Neural progenitor cell (in vitro differentiated cells): Measurements from ENCODE around the gene RHOD. TPM values are rescaled to one million over a fixed set of nuclear protein-coding genes. Genes with fewer than 3 reads are reported as not detected.
A peak's percentile ranks its signal among the peaks of the same experiment; 100 is the strongest.

Source experiments
- DNase-seq: peaks from one replicate; pipeline ENCODE4 v3.0.0-alpha.2; 2016; ENCODE audit warnings: low spot score
- H2AFZ ChIP-seq: fragments of 200-600 bp; sonication (generic); replicated peaks from 2 replicates; pipeline ENCODE4 v1.6.1; 2016; ENCODE audit warnings: antibody characterized with exemption
- H3F3A ChIP-seq: fragments of 200-600 bp; sonication (generic); 2 replicates; pipeline ENCODE4 v1.6.1; 2016; ENCODE audit warnings: antibody characterized with exemption, low read depth
- H3K27ac ChIP-seq: fragments of 200-600 bp; sonication (generic); 2 replicates; pipeline ENCODE4 v1.5.1; 2016; ENCODE audit warnings: mild to moderate bottlenecking
- H3K27me3 ChIP-seq: fragments of 200-600 bp; sonication (generic); 2 replicates; pipeline ENCODE4 v1.6.1; 2016; ENCODE audit warnings: mild to moderate bottlenecking, moderate library complexity
- H3K36me3 ChIP-seq: fragments of 200-600 bp; sonication (generic); 2 replicates; pipeline ENCODE4 v1.5.1; 2016
- H3K4me1 ChIP-seq: fragments of 200-600 bp; sonication (generic); 2 replicates; pipeline ENCODE4 v1.6.1; 2016; ENCODE audit warnings: mixed run types
- H3K4me2 ChIP-seq: fragments of 200-600 bp; sonication (generic); 2 replicates; pipeline ENCODE4 v1.6.1; 2016
- H3K4me3 ChIP-seq: fragments of 200-600 bp; sonication (generic); 2 replicates; pipeline ENCODE4 v1.5.1; 2016
- H3K79me2 ChIP-seq: fragments of 200-600 bp; sonication (generic); 2 replicates; pipeline ENCODE4 v1.6.1; 2016; ENCODE audit warnings: low read depth
- H3K9ac ChIP-seq: fragments of 200-600 bp; sonication (generic); 2 replicates; pipeline ENCODE4 v1.6.1; 2016
- H3K9me3 ChIP-seq: fragments of 200-600 bp; sonication (generic); 2 replicates; pipeline ENCODE4 v1.5.1; 2016; ENCODE audit warnings: low read depth
- H4K20me1 ChIP-seq: fragments of 200-600 bp; sonication (generic); 2 replicates; pipeline ENCODE4 v1.6.1; 2016; ENCODE audit warnings: low read depth
- H3K27ac Mint-ChIP-seq: 3 replicates; pipeline ENCODE4 v1.8.0; 2021; ENCODE audit warnings: mixed read lengths
- H3K27me3 Mint-ChIP-seq: 2 replicates; pipeline ENCODE4 v1.8.0; 2022; ENCODE audit warnings: low read depth, mild to moderate bottlenecking, inconsistent platforms, moderate library complexity, mixed read lengths; ENCODE audit not compliant: insufficient read depth
- H3K36me3 Mint-ChIP-seq: 3 replicates; pipeline ENCODE4 v1.8.0; 2021; ENCODE audit warnings: mixed read lengths
- H3K4me1 Mint-ChIP-seq: 3 replicates; pipeline ENCODE4 v1.8.0; 2021; ENCODE audit warnings: mixed read lengths
- H3K4me3 Mint-ChIP-seq: 3 replicates; pipeline ENCODE4 v1.8.0; 2021; ENCODE audit warnings: mild to moderate bottlenecking, moderate library complexity, mixed read lengths
- H3K9me3 Mint-ChIP-seq: 3 replicates; pipeline ENCODE4 v1.8.0; 2020; ENCODE audit warnings: mixed read lengths
- EZH2 ChIP-seq: fragments of 200-600 bp; sonication (generic); IDR thresholded peaks from 2 replicates; pipeline ENCODE4 v1.6.1; 2017; ENCODE audit warnings: antibody characterized with exemption, mild to moderate bottlenecking, moderate library complexity
- EZH2phosphoT487 ChIP-seq: fragments of 200-600 bp; sonication (generic); IDR thresholded peaks from 2 replicates; pipeline ENCODE4 v1.6.1; 2017; ENCODE audit warnings: antibody characterized with exemption
- total RNA-seq: library from RNA; depleted of rRNA; stranded (reverse); fragments of >200 nt; gene quantifications from 2 replicates; pipeline ENCODE4 v1.2.3, GENCODE V29; 2015; ENCODE audit warnings: low replicate concordance
- TF ChIP-seq, protein P1 (sequence below): fragments of 200-600 bp; sonication (generic); IDR thresholded peaks from 2 replicates; pipeline ENCODE4 v1.5.1; 2017; ENCODE audit warnings: antibody characterized with exemption, mild to moderate bottlenecking

The RHOD gene
- total RNA-seq, 1 donor from 2014 or later = 6.6 TPM

DNA sequence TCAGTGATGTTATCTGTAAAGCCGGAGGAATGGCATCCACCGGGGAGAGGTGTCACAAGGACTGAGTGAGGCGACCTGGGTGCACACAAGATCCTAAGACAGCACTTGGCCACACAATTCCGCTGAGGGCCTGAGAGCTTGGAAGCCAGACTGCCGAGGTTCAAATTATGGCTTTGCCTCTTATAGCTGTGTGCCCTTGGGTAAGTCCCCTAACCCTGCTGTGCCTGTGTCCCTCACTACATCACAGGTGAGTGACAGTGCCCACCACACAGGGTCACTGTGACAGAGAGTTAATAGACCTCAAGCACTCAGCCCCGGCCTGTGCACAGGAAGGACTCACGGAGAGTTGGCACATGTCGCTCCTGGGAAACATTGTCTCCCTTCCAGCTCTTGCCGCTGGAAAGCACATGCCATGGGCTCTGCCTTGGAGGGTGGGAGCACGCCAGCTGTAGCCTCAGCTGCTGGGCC, 592 bp downstream of the RHOD start:
- Histone ChIP-seq H3K4me1 (peaks cover 12% of the 10 kb centered on the region), H3K36me3 (no peaks in the 10 kb centered on the region), H3K27ac (no peak overlapping the region), H3K79me2 (no peaks in the 10 kb centered on the region), H3K27me3 (peaks cover 23% of the 10 kb centered on the region), H3K4me3 (peak overlapping the region; percentile 56), H3F3A (peaks cover 26% of the 10 kb centered on the region), H2AFZ (peak overlapping the region; percentile 94), H3K9me3 (no peaks in the 10 kb centered on the region), H3K4me2 (peak overlapping the region; percentile 90), H4K20me1 (no peaks in the 10 kb centered on the region), H3K9ac (no peak overlapping the region)
- H3K27ac Mint-ChIP-seq = no peak overlapping the region
- TF ChIP-seq EZH2phosphoT487 (no peak), EZH2 (no peak)
- TF ChIP-seq, protein P1, sequence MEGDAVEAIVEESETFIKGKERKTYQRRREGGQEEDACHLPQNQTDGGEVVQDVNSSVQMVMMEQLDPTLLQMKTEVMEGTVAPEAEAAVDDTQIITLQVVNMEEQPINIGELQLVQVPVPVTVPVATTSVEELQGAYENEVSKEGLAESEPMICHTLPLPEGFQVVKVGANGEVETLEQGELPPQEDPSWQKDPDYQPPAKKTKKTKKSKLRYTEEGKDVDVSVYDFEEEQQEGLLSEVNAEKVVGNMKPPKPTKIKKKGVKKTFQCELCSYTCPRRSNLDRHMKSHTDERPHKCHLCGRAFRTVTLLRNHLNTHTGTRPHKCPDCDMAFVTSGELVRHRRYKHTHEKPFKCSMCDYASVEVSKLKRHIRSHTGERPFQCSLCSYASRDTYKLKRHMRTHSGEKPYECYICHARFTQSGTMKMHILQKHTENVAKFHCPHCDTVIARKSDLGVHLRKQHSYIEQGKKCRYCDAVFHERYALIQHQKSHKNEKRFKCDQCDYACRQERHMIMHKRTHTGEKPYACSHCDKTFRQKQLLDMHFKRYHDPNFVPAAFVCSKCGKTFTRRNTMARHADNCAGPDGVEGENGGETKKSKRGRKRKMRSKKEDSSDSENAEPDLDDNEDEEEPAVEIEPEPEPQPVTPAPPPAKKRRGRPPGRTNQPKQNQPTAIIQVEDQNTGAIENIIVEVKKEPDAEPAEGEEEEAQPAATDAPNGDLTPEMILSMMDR = no peak
- no peaks in the 10 kb centered on the region for H3K9me3 Mint-ChIP-seq
- no peaks in the 10 kb centered on the region for H3K36me3 Mint-ChIP-seq
- no peak for DNase-seq
- H3K27me3 Mint-ChIP-seq = peaks cover 2% of the 10 kb centered on the region
- H3K4me1 Mint-ChIP-seq = peaks cover 26% of the 10 kb centered on the region
- H3K4me3 Mint-ChIP-seq = no peak overlapping the region

DNA sequence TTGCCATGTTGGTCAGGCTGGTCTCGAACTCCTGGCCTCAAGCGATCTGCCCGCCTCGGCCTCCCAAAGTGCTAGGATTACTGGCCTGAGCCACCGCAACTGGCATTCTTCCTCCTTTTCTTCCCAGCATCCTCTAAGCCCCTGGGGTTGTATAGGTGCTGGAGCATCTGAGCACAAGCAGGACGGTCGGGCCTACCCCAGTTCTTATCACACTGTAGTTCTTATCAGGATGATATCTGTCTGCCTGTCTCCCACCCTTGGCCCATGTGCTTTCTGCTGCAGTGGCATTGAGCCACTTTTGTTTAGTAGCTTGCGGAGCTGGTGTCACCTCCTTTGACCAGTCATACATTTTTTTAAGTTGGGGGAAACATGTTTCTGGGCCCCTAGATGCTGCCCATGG, 1.9 kb downstream of the RHOD start:
- Histone ChIP-seq H3K9ac (no peak overlapping the region), H3K27me3 (peaks cover 23% of the 10 kb centered on the region), H3K9me3 (no peaks in the 10 kb centered on the region), H3K4me1 (peaks cover 12% of the 10 kb centered on the region), H3K36me3 (no peaks in the 10 kb centered on the region), H3K4me3 (no peak overlapping the region), H3F3A (peaks cover 23% of the 10 kb centered on the region), H4K20me1 (no peaks in the 10 kb centered on the region), H3K79me2 (no peaks in the 10 kb centered on the region), H2AFZ (no peak overlapping the region), H3K4me2 (no peak overlapping the region), H3K27ac (no peak overlapping the region)
- no peak overlapping the region for H3K27ac Mint-ChIP-seq
- H3K4me1 Mint-ChIP-seq = peaks cover 26% of the 10 kb centered on the region
- DNase-seq = no peak
- no peak overlapping the region for H3K4me3 Mint-ChIP-seq
- no peaks in the 10 kb centered on the region for H3K36me3 Mint-ChIP-seq
- peaks cover 2% of the 10 kb centered on the region for H3K27me3 Mint-ChIP-seq
- H3K9me3 Mint-ChIP-seq = no peaks in the 10 kb centered on the region
- TF ChIP-seq, protein P1 = no peak
- TF ChIP-seq EZH2 (no peak), EZH2phosphoT487 (no peak)

DNA sequence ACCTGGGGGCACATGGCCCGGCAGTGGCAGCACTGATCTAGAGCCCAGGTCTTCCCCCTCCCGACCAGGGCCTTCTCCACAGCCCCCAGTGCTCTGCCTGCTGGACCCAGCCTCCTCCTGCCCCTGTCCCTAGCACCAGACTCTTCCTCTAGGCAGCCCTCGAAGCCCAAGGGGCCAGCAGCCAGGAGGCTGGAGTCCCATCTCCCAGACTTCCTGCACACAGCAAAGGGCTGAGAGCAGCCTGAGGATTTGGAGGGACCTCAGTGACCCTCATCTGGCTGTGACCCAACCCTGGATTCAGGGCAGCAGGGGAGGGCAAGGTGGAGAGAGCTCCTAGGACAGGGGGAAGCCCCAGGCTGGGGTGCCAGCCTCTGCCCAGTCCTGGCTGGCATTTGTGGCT, 3.0 kb downstream of the RHOD start:
- Histone ChIP-seq H3K4me3 (no peak overlapping the region), H3K9me3 (no peaks in the 10 kb centered on the region), H3K4me2 (no peak overlapping the region), H3K9ac (no peak overlapping the region), H3F3A (peaks cover 19% of the 10 kb centered on the region), H3K27ac (no peak overlapping the region), H3K36me3 (no peaks in the 10 kb centered on the region), H3K27me3 (peaks cover 23% of the 10 kb centered on the region), H3K4me1 (peaks cover 8% of the 10 kb centered on the region), H2AFZ (no peak overlapping the region), H4K20me1 (no peaks in the 10 kb centered on the region), H3K79me2 (no peaks in the 10 kb centered on the region)
- no peak overlapping the region for H3K27ac Mint-ChIP-seq
- H3K4me3 Mint-ChIP-seq = no peak overlapping the region
- no peaks in the 10 kb centered on the region for H3K9me3 Mint-ChIP-seq
- H3K36me3 Mint-ChIP-seq = no peaks in the 10 kb centered on the region
- TF ChIP-seq, protein P1 = no peak
- TF ChIP-seq EZH2phosphoT487 (no peak), EZH2 (no peak)
- peaks cover 17% of the 10 kb centered on the region for H3K4me1 Mint-ChIP-seq
- peaks cover 2% of the 10 kb centered on the region for H3K27me3 Mint-ChIP-seq
- no peak for DNase-seq
